Measurements from ENCODE around the gene PDE3A.

The PDE3A gene

DNA sequence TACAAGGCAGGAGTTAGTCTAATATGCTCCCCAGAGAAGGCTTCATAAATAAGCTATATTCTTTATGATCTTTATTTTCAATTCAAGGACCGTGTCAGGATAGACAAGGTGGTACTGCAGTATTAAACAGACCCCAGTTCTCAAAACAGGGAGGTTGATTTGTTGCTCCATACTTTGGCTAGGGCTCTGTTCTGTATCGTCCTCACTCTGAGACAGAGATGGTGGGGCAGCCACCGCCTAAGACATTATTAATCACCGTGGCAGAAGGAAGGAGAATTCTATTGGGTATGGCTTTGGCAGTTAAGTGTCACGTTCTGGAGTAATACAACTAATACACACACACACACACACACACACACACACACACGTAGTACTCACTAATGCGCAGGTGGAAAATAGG, 209.8 kb downstream of the PDE3A start:
- no peak overlapping the region for H3K4me2 ChIP-seq (ENCODE audit: insufficient read depth, low read length, poor library complexity, severe bottlenecking)
- no peak overlapping the region for H3K18ac ChIP-seq (ENCODE audit: low read length)
- no peaks in the 10 kb centered on the region for H3K27me3 ChIP-seq (ENCODE audit: control insufficient read depth in 3 of 3, insufficient read depth in 3 of 3, low read depth in 1 of 3, low read length in 3 of 3)
- H3K4ac ChIP-seq (ENCODE audit: low read length) = no peak overlapping the region
- WGBS, 2 donors (ENCODE audit: extremely low coverage in 2 of 2, insufficient read length in 2 of 2, insufficient replicate concordance in 1 of 2) = no CpG with 5 or more reads among the region's 7 CpGs
- no peak overlapping the region for H4K8ac ChIP-seq (ENCODE audit: low read depth, low read length)
- no peaks in the 10 kb centered on the region for H3K4me1 ChIP-seq (ENCODE audit: control insufficient read depth in 2 of 2, insufficient read depth in 1 of 2, low read depth in 1 of 2, low read length in 2 of 2)
- no peak for DNase-seq (ENCODE audit: low spot score)
- H2BK12ac ChIP-seq (ENCODE audit: low read length) = no peak overlapping the region
- no peak overlapping the region for H2AFZ ChIP-seq (ENCODE audit: low read length)
- H4K91ac ChIP-seq (ENCODE audit: low read depth, low read length, poor library complexity) = no peak overlapping the region
- no peak overlapping the region for H3K9ac ChIP-seq (ENCODE audit: low read depth, low read length, poor library complexity)
- no peak overlapping the region for H2BK120ac ChIP-seq (ENCODE audit: low read depth, low read length)
- no peaks in the 10 kb centered on the region for H3K79me1 ChIP-seq (ENCODE audit: low read depth, low read length)
- H2BK5ac ChIP-seq (ENCODE audit: low read length) = no peak overlapping the region
- no peaks in the 10 kb centered on the region for H3K9me3 ChIP-seq (replicated peaks in 1 of 2; ENCODE audit: control insufficient read depth in 2 of 2, insufficient read depth in 1 of 2, low read depth in 1 of 2, low read length in 2 of 2)
- H3K14ac ChIP-seq (ENCODE audit: low read length) = no peak overlapping the region
- H3K4me3 ChIP-seq (ENCODE audit: low read length in 2 of 2) = no peak overlapping the region
- no peak overlapping the region for H2AK5ac ChIP-seq (ENCODE audit: low read depth, low read length)
- no peaks in the 10 kb centered on the region for H3K36me3 ChIP-seq (replicated peaks in 1 of 2; ENCODE audit: control insufficient read depth in 2 of 2, insufficient read depth in 2 of 2, low read length in 2 of 2)
- no peak overlapping the region for H2BK15ac ChIP-seq (ENCODE audit: low read length)
- no peak overlapping the region for H3K23ac ChIP-seq (ENCODE audit: low read depth, low read length, poor library complexity)
- no peak overlapping the region for H3K27ac ChIP-seq (replicated peaks; ENCODE audit: low read length)

DNA sequence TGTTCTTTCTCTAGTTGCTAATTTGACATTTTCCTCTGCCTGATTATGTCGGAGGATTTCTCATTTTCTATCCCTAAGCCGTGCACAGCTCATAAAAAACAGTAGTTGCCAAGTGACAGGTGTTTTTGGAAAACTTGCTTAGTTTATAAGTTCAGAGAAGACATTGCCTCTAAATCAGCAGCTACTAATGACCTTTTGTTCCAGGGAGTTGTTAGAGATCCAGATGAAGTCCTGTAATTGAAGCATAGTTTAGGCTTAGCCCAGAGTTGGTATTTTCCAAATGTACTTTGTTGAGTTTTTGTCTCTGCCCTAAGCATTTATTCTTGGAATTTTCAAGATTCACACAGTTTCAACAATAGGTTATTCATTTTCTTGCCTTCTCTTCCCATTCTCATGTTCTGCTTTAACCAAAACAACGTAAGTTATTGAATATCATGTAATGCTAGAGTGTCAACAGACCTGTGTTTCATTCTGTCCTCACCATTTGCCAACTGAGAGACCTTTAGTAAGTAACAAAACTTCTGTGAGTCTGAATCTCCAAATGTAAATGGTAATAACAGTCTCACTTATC, 216.8 kb downstream of the PDE3A start:
- H4K91ac ChIP-seq (ENCODE audit: low read depth, low read length, poor library complexity) = no peak overlapping the region
- no peak for DNase-seq (ENCODE audit: low spot score)

DNA sequence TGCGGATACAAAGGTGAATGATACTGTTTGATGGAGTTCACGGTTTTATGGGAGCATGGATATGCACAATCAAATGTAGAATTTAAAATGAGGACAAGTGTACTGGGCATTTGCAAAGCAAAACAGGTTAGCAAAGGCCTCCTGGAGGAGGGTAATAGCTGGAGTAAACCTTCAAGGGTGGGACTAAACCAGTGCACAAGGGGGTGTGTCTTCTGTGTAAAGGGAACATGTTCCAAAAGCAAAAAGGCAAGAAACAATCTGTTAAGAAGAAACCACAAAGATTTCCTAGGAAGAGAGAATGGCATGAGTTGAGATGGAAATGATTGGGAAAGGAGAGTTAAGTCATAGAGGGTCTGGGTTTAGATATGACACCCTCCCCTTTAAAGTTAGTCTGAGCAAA, 217.6 kb downstream of the PDE3A start:
- no peak overlapping the region for H4K8ac ChIP-seq (ENCODE audit: low read depth, low read length)
- no CpG with 5 or more reads among the region's 2 CpGs for WGBS, 2 donors (ENCODE audit: extremely low coverage in 2 of 2, insufficient read length in 2 of 2, insufficient replicate concordance in 1 of 2)
- H2BK12ac ChIP-seq (ENCODE audit: low read length) = no peak overlapping the region

More for the DNA sequence above, 216.8 kb downstream of the PDE3A start:
- no peak overlapping the region for H2BK15ac ChIP-seq (ENCODE audit: low read length)
- H3K9me3 ChIP-seq (replicated peaks in 1 of 2; ENCODE audit: control insufficient read depth in 2 of 2, insufficient read depth in 1 of 2, low read depth in 1 of 2, low read length in 2 of 2) = no peaks in the 10 kb centered on the region
- no peak overlapping the region for H4K8ac ChIP-seq (ENCODE audit: low read depth, low read length)
- no peak overlapping the region for H2AK5ac ChIP-seq (ENCODE audit: low read depth, low read length)
- peaks cover 0 to 6% of the 10 kb centered on the region in 2 donors for H3K4me1 ChIP-seq (ENCODE audit: control insufficient read depth in 2 of 2, insufficient read depth in 1 of 2, low read depth in 1 of 2, low read length in 2 of 2)
- no peak overlapping the region for H3K27ac ChIP-seq (replicated peaks; ENCODE audit: low read length)
- no peak overlapping the region for H3K4me2 ChIP-seq (ENCODE audit: insufficient read depth, low read length, poor library complexity, severe bottlenecking)
- no peaks in the 10 kb centered on the region for H3K36me3 ChIP-seq (replicated peaks in 1 of 2; ENCODE audit: control insufficient read depth in 2 of 2, insufficient read depth in 2 of 2, low read length in 2 of 2)
- H3K9ac ChIP-seq (ENCODE audit: low read depth, low read length, poor library complexity) = no peak overlapping the region
- H2BK5ac ChIP-seq (ENCODE audit: low read length) = no peak overlapping the region
- no peaks in the 10 kb centered on the region for H3K79me1 ChIP-seq (ENCODE audit: low read depth, low read length)
- H3K4me3 ChIP-seq (ENCODE audit: low read length in 2 of 2) = no peak overlapping the region
- no peak overlapping the region for H2BK120ac ChIP-seq (ENCODE audit: low read depth, low read length)
- H3K14ac ChIP-seq (ENCODE audit: low read length) = no peak overlapping the region
- no peaks in the 10 kb centered on the region for H3K27me3 ChIP-seq (ENCODE audit: control insufficient read depth in 3 of 3, insufficient read depth in 3 of 3, low read depth in 1 of 3, low read length in 3 of 3)
- H3K4ac ChIP-seq (ENCODE audit: low read length) = no peak overlapping the region
- H2BK12ac ChIP-seq (ENCODE audit: low read length) = no peak overlapping the region
- H3K23ac ChIP-seq (ENCODE audit: low read depth, low read length, poor library complexity) = no peak overlapping the region
- no CpG with 5 or more reads among the region's 3 CpGs for WGBS, 2 donors (ENCODE audit: extremely low coverage in 2 of 2, insufficient read length in 2 of 2, insufficient replicate concordance in 1 of 2)
- H2AFZ ChIP-seq (ENCODE audit: low read length) = no peak overlapping the region
- no peak overlapping the region for H3K18ac ChIP-seq (ENCODE audit: low read length)

DNA sequence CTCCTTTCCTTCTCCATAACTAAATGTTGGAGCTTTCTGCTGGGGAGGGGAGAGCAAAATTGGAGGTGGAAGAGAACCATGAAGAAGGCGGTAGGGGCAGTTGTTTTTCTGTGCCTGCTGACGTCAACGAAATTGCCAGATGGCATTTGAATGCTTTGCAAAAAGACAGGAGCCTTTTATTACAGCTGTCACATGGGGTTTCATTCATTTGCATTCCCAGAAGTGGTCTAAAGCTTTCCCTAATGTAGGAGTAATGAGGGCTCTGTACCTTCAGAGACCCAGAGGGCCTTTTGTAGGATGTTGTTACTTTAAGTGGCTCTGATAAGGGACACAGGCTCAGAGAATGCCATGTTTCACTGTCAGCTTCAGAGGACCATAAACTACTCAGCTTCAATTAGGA, 219.7 kb downstream of the PDE3A start:
- Histone ChIP-seq H2BK12ac (ENCODE audit: low read length) (no peak overlapping the region), H3K4me2 (ENCODE audit: insufficient read depth, low read length, poor library complexity, severe bottlenecking) (no peak overlapping the region), H3K18ac (ENCODE audit: low read length) (no peak overlapping the region), H2BK120ac (ENCODE audit: low read depth, low read length) (no peak overlapping the region), H3K27ac (replicated peaks; ENCODE audit: low read length) (no peak overlapping the region), H2BK5ac (ENCODE audit: low read length) (no peak overlapping the region), H3K14ac (ENCODE audit: low read length) (no peak overlapping the region), H3K4ac (ENCODE audit: low read length) (no peak overlapping the region), H3K9me3 (replicated peaks in 1 of 2; ENCODE audit: control insufficient read depth in 2 of 2, insufficient read depth in 1 of 2, low read depth in 1 of 2, low read length in 2 of 2) (no peaks in the 10 kb centered on the region), H3K79me1 (ENCODE audit: low read depth, low read length) (no peaks in the 10 kb centered on the region), H3K23ac (ENCODE audit: low read depth, low read length, poor library complexity) (no peak overlapping the region), H4K8ac (ENCODE audit: low read depth, low read length) (no peak overlapping the region), H3K36me3 (replicated peaks in 1 of 2; ENCODE audit: control insufficient read depth in 2 of 2, insufficient read depth in 2 of 2, low read length in 2 of 2) (no peaks in the 10 kb centered on the region), H3K4me1 (ENCODE audit: control insufficient read depth in 2 of 2, insufficient read depth in 1 of 2, low read depth in 1 of 2, low read length in 2 of 2) (peaks cover 3 to 6% of the 10 kb centered on the region in 2 donors), H3K4me3 (ENCODE audit: low read length in 2 of 2) (no peak overlapping the region), H3K27me3 (ENCODE audit: control insufficient read depth in 3 of 3, insufficient read depth in 3 of 3, low read depth in 1 of 3, low read length in 3 of 3) (no peaks in the 10 kb centered on the region), H4K91ac (ENCODE audit: low read depth, low read length, poor library complexity) (no peak overlapping the region), H2AK5ac (ENCODE audit: low read depth, low read length) (no peak overlapping the region), H2AFZ (ENCODE audit: low read length) (peak overlapping the region; percentile 54), H3K9ac (ENCODE audit: low read depth, low read length, poor library complexity) (no peak overlapping the region), H2BK15ac (ENCODE audit: low read length) (no peak overlapping the region)
- no peak for DNase-seq (ENCODE audit: low spot score)
- no CpG with 5 or more reads among the region's 3 CpGs for WGBS, 2 donors (ENCODE audit: extremely low coverage in 2 of 2, insufficient read length in 2 of 2, insufficient replicate concordance in 1 of 2)

More for the DNA sequence above, 217.6 kb downstream of the PDE3A start:
- Histone ChIP-seq H3K4me1 (ENCODE audit: control insufficient read depth in 2 of 2, insufficient read depth in 1 of 2, low read depth in 1 of 2, low read length in 2 of 2) (peaks cover 0 to 6% of the 10 kb centered on the region in 2 donors), H3K9ac (ENCODE audit: low read depth, low read length, poor library complexity) (no peak overlapping the region), H3K14ac (ENCODE audit: low read length) (no peak overlapping the region), H3K27ac (replicated peaks; ENCODE audit: low read length) (no peak overlapping the region), H3K9me3 (replicated peaks in 1 of 2; ENCODE audit: control insufficient read depth in 2 of 2, insufficient read depth in 1 of 2, low read depth in 1 of 2, low read length in 2 of 2) (no peaks in the 10 kb centered on the region), H4K91ac (ENCODE audit: low read depth, low read length, poor library complexity) (no peak overlapping the region), H3K4ac (ENCODE audit: low read length) (no peak overlapping the region), H3K4me2 (ENCODE audit: insufficient read depth, low read length, poor library complexity, severe bottlenecking) (no peak overlapping the region), H2BK120ac (ENCODE audit: low read depth, low read length) (no peak overlapping the region), H3K23ac (ENCODE audit: low read depth, low read length, poor library complexity) (no peak overlapping the region), H3K27me3 (ENCODE audit: control insufficient read depth in 3 of 3, insufficient read depth in 3 of 3, low read depth in 1 of 3, low read length in 3 of 3) (no peaks in the 10 kb centered on the region), H3K36me3 (replicated peaks in 1 of 2; ENCODE audit: control insufficient read depth in 2 of 2, insufficient read depth in 2 of 2, low read length in 2 of 2) (no peaks in the 10 kb centered on the region), H2AK5ac (ENCODE audit: low read depth, low read length) (no peak overlapping the region), H2AFZ (ENCODE audit: low read length) (peak overlapping the region; percentile 24), H2BK5ac (ENCODE audit: low read length) (no peak overlapping the region), H3K4me3 (ENCODE audit: low read length in 2 of 2) (no peak overlapping the region), H3K79me1 (ENCODE audit: low read depth, low read length) (no peaks in the 10 kb centered on the region), H2BK15ac (ENCODE audit: low read length) (no peak overlapping the region), H3K18ac (ENCODE audit: low read length) (no peak overlapping the region)
- no peak for DNase-seq (ENCODE audit: low spot score)

Data from neuronal stem cell (in vitro differentiated cells).